SU-DHL-6 (cell line): Measurements from ENCODE around the gene ACAA2.

Experiments
- H2AFZ ChIP-seq: fragments of 200-600 bp; sonication (generic); 2 replicates; pipeline ENCODE4 v1.6.1; 2014; ENCODE audit warnings: low read depth, mild to moderate bottlenecking, moderate library complexity, mixed read lengths, antibody characterized with exemption, low read length; ENCODE audit not compliant: severe bottlenecking
- H3F3A ChIP-seq: fragments of 200-600 bp; shearing (Covaris generic); 2 replicates; pipeline ENCODE4 v1.6.0; 2016; ENCODE audit warnings: antibody characterized with exemption, mild to moderate bottlenecking; ENCODE audit not compliant: insufficient read depth
- H3K27ac ChIP-seq: fragments of 200-600 bp; sonication (generic); 2 replicates; pipeline ENCODE4 v1.5.1; 2016; ENCODE audit warnings: low read depth, mild to moderate bottlenecking, low read length, moderate library complexity, mixed read lengths
- H3K27me3 ChIP-seq: fragments of 200-600 bp; sonication (generic), shearing (Covaris generic); 2 replicates; pipeline ENCODE4 v1.6.0; 2014; ENCODE audit warnings: mild to moderate bottlenecking, low read length
- H3K36me3 ChIP-seq: fragments of 200-600 bp; sonication (generic); 2 replicates; pipeline ENCODE4 v1.6.1; 2014; ENCODE audit warnings: mild to moderate bottlenecking, low read length, mixed read lengths
- H3K4me2 ChIP-seq: fragments of 300-600, 200-600 bp; shearing (Covaris generic), sonication (generic); 2 replicates; pipeline ENCODE4 v1.6.0; 2014; ENCODE audit warnings: low read length, low read depth, mild to moderate bottlenecking; ENCODE audit not compliant: poor library complexity, severe bottlenecking
- H3K4me3 ChIP-seq: fragments of 200-600 bp; sonication (generic); 2 replicates; pipeline ENCODE4 v1.5.1; 2014; ENCODE audit warnings: antibody characterized with exemption, low read length, mild to moderate bottlenecking, mixed read lengths; ENCODE audit not compliant: insufficient read depth, poor library complexity, severe bottlenecking
- H3K79me2 ChIP-seq: fragments of 200-600 bp; sonication (generic); 2 replicates; pipeline ENCODE4 v1.6.1; 2014; ENCODE audit warnings: mild to moderate bottlenecking, low read length, moderate library complexity; ENCODE audit not compliant: insufficient read depth
- H3K9ac ChIP-seq: fragments of 200-600 bp; sonication (generic); 2 replicates; pipeline ENCODE4 v1.7.0; 2014; ENCODE audit warnings: mild to moderate bottlenecking, low read length
- H3K9me2 ChIP-seq: fragments of 200-600 bp; sonication (generic); replicated peaks from 2 replicates; pipeline ENCODE4 v1.6.1; 2014; ENCODE audit warnings: low read length; ENCODE audit not compliant: insufficient read depth
- H3K9me3 ChIP-seq: fragments of 200-600 bp; sonication (generic); 2 replicates; pipeline ENCODE4 v1.6.1; 2014; ENCODE audit warnings: low read length, mixed read lengths; ENCODE audit not compliant: insufficient read depth
- H4K20me1 ChIP-seq: fragments of 200-600 bp; sonication (generic); 2 replicates; pipeline ENCODE4 v1.6.1; 2014; ENCODE audit warnings: low read depth, mild to moderate bottlenecking, antibody characterized with exemption, low read length, moderate library complexity, mixed read lengths
- CTCF ChIP-seq: fragments of 200-600 bp; sonication (generic); IDR thresholded peaks from one replicate; pipeline ENCODE4 v1.5.1; 2017; ENCODE audit warnings: antibody characterized with exemption, mild to moderate bottlenecking, low read length, moderate library complexity; ENCODE audit not compliant: insufficient read depth, poor library complexity, severe bottlenecking
- EZH2phosphoT487 ChIP-seq: fragments of 200-600 bp; sonication (generic), shearing (Covaris generic); conservative IDR thresholded peaks from 2 replicates; pipeline ENCODE4 v1.6.1; 2018; ENCODE audit warnings: mild to moderate bottlenecking, antibody characterized with exemption, low read length, moderate library complexity, mixed read lengths

Gene ACAA2

GRCh38 chr18:49813319-49814146 is at the start of gene ACAA2:
ACAA2 (minus strand) TSS chr18:49813533; CDS start chr18:49813484, 49 bp downstream.
- peaks cover 44% of the 10 kb centered on the region for H3K79me2 ChIP-seq
- TF ChIP-seq EZH2phosphoT487: no peak
- TF ChIP-seq CTCF: no peak

DNA sequence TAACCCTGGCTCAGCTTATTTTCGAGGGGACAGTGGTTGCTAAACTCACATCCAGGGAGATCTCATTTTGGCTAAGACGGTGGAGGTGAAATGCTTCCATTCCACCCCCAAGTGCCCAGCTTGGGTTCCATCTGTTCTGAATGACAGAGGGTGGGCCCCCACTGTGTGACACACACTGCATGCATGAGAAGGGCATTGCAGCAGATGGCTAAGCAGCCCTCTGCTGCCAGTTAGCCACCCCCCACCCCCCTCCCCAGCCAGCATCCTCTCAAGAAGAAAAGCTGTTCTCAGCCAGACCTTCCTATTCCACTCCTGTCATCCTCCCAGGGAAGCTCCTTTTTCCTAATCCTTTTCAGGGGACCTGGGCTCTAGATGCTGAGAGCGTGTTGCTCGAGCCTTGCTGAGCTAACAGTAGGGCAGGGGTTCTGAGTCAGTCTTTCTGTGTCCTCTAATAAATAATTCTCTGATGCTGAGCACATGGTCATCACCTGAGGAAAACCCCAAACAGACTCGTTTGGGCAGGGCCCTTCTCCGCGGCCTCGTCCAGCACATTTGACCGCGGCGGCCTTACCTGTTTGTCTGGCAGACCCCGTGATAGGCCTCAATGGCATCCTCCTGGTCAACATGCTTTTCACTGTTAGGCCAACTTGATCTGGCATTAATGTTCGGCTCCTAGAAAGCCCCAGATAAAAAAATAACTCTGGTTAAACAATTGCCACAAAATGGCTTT is 49.5 kb upstream of the ACAA2 start:
- Histone ChIP-seq H3K27ac (no peak overlapping the region), H3K9ac (no peak overlapping the region), H4K20me1 (no peaks in the 10 kb centered on the region), H3K4me2 (no peak overlapping the region), H3K79me2 (no peaks in the 10 kb centered on the region), H3K9me3 (no peaks in the 10 kb centered on the region), H3K9me2 (no peaks in the 10 kb centered on the region), H2AFZ (no peak overlapping the region), H3K36me3 (no peaks in the 10 kb centered on the region), H3F3A (no peaks in the 10 kb centered on the region), H3K4me3 (no peak overlapping the region), H3K27me3 (no peaks in the 10 kb centered on the region)
- TF ChIP-seq EZH2phosphoT487 (no peak), CTCF (no peak)

More at GRCh38 chr18:49813319-49814146, at the start of gene ACAA2:
- H2AFZ ChIP-seq: peak within 1 kb of the TSS; percentile 100
- peak within 1 kb of the TSS; percentile 82 for H3K9ac ChIP-seq
- peaks cover 9% of the 10 kb centered on the region; the same call in 1 of the 2 replicates for H3K36me3 ChIP-seq
- H3F3A ChIP-seq: peaks cover 5% of the 10 kb centered on the region; the same call in 1 of the 2 replicates
- H3K9me2 ChIP-seq: no peaks in the 10 kb centered on the region
- peaks cover 6% of the 10 kb centered on the region; the same call in 1 of the 2 replicates for H3K9me3 ChIP-seq
- peak within 1 kb of the TSS; percentile 89 for H3K27ac ChIP-seq
- H3K4me2 ChIP-seq: peak within 1 kb of the TSS; percentile 83
- peak within 1 kb of the TSS; percentile 72 for H3K4me3 ChIP-seq
- H4K20me1 ChIP-seq: no peaks in the 10 kb centered on the region
- no peaks in the 10 kb centered on the region for H3K27me3 ChIP-seq

DNA sequence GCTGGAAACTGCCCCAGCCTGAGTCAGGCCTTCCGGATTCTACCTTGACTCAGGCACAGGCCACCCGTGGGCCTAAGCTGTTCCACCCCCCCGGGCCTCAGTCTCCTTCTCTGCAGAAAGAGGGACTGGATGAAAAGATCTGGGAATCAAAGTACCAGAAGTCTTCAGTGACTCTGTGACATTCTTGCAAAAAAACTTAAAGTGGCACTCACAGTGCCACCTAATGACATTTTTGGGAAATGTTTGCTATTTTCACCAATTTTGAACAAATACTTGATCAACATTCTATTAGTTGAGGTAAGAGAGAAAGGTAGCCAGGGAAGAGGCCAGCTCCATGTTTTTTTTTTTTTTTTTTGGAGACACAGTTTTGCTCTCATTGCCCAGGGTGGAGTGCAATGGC is 48.3 kb upstream of the ACAA2 start:
- H3K9me2 ChIP-seq: no peaks in the 10 kb centered on the region
- no peak for TF ChIP-seq CTCF
- TF ChIP-seq EZH2phosphoT487: no peak
- no peak overlapping the region for H3K4me3 ChIP-seq
- no peaks in the 10 kb centered on the region for H3K36me3 ChIP-seq
- H3K79me2 ChIP-seq: no peaks in the 10 kb centered on the region
- no peak overlapping the region for H3K4me2 ChIP-seq
- no peaks in the 10 kb centered on the region for H3K9me3 ChIP-seq
- no peaks in the 10 kb centered on the region for H4K20me1 ChIP-seq
- H3F3A ChIP-seq: no peaks in the 10 kb centered on the region
- no peak overlapping the region for H3K27ac ChIP-seq
- H3K27me3 ChIP-seq: no peaks in the 10 kb centered on the region
- H3K9ac ChIP-seq: no peak overlapping the region
- H2AFZ ChIP-seq: no peak overlapping the region
